ENCODE measurements around the gene TMTC2.

TMTC2 gene

DNA sequence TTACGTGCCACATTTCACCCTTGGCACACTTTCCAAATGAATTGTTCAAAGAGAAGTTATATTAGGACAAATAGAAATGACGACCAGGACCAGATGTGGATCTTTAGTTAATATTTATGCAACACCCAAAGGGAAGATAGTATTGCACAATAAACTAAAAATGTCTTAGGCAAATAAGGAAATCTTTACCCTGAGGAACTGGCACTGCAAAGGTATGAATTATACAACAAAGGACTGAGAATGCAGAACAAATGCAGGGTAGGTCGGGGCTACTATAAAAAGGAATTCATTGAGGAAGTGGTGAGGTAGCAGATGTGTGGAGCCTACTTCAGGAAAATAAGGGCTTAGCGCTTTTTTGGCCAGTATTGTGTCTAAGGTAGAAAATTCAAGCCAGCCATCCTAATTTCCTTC is 3.9 kb upstream of the TMTC2 start:
- no peak for DNase-seq

GRCh38 chr12:82685790-82686167 is 927 bp upstream of the TMTC2 start:
- peak; percentile 92 for DNase-seq

GRCh38 chr12:82687021-82688011 is 610 bp downstream of the TMTC2 start:
- DNase-seq, result peak; percentile 73

DNA sequence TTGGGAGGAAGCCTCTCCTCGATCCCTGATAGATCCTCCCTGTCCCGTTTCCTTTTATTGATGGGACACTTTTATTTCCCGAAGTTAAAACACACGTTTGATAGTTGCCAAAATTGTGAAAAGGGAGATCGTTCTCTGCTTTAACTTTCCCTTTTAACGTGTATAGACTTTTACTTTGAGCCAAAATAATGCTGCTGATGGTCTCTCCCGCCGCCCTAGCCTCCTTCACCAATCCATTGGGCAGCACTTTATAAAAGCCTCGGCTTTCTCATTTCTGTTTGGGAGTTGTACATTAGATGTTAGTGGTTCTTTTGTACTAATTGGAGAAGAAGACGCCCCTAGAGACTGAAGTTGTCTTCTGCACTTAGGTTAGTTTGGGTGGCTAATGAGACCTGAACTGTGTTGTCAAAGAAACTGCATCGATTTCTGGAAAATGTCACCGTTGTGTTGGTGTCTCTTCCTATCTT is 1.4 kb downstream of the TMTC2 start:
- DNase-seq, result peak; percentile 24

- DNase-seq, result no peak
Observed at GRCh38 chr12:82688596-82688995, 1.9 kb downstream of the TMTC2 start.

DNA sequence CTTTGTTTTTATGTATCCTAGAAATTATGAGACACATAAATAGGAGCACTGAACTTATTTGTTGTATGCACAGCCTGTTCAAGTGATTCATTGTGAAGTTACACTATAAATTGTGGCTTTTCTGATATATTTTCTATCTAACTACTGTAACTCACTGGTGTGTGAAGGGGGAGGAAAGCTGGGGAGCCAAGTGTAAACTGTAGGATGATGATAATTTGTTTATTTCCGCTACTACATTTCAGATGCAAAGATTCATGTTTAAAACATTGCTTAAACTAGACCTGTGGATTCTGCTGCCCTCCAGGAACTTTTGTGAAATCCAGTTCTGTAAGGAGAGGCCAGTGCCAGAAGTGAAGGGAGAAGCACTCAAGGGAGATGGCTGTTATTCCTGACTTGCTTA is 3.3 kb downstream of the TMTC2 start:
- no peak for DNase-seq

GRCh38 chr12:82691513-82691912 is 4.8 kb downstream of the TMTC2 start:
- no peak for DNase-seq

GRCh38 chr12:82694276-82694675 is 7.6 kb downstream of the TMTC2 start:
- DNase-seq, result no peak

DNA sequence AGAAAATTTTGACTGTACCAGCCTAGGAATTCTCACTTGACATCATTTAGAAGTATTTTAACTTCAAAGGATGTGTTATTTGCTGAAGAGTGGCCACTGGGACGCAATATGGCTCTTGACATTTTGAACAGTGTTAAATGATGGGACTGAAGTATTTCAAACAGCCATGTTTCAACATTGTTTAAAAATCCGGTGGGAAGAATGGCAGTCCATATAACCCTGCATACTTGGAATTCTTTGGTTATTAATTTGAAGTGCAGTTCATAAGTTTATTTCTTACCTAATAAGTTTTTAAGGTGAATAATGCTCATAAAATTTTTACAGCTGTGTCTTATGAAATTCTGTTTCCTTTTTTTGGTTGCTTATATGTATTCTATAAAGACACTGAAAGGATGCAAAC is 8.3 kb downstream of the TMTC2 start:
- no peak for DNase-seq

DNA sequence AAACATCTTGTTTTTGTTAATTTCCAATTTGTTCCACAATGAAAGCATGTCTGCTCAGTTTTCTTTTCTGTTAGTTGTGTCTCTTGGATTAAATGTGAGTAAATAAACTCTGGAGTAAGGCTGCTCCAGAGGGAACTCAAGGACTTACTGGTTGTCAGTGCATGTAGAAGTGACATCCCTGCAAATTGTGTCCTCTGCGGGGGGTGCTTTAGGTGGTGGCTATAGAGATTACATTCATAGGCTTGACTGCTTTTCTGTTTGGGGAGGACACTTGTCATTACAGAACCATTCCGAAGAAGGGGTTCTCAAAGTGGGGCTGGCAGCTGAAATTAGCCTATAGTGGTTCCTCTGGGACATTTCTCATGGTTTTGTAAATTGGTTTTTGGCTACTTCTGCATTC is 8.8 kb downstream of the TMTC2 start:
- no peak for DNase-seq

- no peak for DNase-seq
Observed at GRCh38 chr12:82696543-82696942, 9.8 kb downstream of the TMTC2 start.

DNA sequence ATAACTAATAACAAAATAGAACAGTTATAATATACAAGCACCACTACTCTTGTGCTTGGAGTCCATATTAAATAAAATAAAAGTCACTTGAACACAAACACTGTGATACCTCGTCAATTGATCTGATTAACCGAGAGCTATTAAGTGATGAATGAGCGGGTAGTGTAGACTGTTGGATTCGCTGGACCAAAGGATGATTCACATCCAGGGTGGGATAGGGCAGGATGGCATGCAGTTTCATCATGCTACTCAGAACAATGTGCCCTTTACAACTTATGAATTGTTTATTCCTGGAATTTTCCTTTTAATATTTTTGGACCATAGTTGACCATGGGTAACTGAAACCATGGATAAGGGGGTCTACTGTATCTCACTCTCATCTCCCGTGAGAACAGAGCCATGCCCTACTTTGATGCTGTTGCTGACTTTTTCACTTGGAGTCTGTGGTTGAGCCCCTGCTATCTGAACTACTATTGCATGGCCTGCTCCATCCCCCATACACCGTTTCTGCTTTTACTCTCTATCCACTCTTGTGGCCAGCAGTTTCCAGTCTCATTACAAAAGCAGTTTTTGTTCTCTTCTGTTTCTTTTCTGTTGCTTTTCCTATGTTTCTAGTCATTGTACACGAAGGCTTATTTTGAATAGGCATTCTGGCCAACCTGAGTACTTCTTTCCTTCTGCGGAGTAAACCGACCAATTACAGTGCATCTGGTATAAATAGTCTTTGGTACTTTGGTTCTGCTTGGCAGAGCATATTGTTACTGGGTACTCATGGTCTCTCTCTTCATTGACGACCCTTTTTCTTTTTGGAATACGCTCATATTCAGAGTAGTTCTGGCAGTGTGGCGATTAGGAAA is 12.2 kb downstream of the TMTC2 start:
- DNase-seq, result no peak

GRCh38 chr12:82705774-82706173 is 19.1 kb downstream of the TMTC2 start:
- no peak for DNase-seq

- no peak for DNase-seq
Observed at GRCh38 chr12:82708061-82708879, 21.6 kb downstream of the TMTC2 start.

- no peak for DNase-seq
Observed at GRCh38 chr12:82709794-82710355, 23.2 kb downstream of the TMTC2 start.

- DNase-seq, result no peak
Observed at GRCh38 chr12:82710741-82711140, 24.0 kb downstream of the TMTC2 start.

DNA sequence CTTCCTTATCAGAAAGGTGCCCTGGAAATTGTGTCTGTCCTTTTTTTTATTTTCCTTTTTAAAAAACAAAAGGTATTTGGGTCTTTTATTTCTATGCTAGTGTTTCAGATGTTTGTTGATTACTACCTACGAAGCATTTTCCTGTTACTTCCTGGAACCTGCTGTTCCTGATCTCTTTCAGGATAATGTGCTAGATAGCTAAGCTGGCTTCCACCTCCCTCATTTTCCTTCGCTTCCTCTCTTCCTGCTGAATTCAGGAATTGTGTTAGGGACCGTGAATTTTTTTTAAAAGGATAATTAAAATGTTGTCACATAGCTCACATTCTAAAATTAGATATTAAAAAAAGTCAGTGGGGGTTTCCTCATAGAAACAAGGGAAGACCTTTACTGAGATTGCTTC is 27.7 kb downstream of the TMTC2 start:
- no peak for DNase-seq

GRCh38 chr12:82721726-82722125 is 35.0 kb downstream of the TMTC2 start:
- DNase-seq, result no peak

DNA sequence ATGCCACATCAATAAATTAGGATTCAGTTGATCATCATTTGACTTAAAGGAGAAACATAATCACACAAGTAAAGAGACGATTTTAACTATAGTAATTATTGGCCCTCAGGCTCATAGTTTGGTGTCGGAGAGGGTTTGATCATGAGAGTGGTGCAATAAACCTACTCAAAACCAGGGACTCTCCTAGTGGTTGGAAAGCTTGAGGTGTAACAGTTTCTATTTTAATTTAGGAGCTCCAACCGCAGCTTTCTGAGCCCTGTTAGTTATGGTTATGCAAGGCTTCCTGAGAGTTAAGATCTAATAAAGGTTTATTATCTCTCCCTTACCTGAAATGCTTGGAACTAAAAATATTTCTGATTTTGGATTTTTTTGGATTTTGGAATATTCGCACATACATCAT is 36.4 kb downstream of the TMTC2 start:
- no peak for DNase-seq

DNA sequence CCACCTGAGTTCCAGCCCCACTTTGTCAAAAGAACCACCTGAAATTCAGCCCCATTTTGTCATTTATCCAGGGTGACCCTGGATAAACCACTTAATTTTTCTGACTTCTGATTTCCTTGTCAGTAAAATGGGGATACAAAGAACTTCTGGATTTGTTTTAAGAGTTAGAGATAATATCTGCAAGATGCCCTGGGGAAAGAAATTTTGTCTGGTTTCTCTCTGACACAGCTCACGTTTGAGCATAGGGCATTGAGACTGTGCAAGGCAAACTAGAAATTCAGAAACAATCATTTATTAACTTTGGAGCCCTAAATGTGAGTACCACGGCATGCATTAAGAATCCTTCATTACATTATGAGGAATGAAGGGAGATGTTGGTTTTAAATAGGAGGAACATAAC is 37.2 kb downstream of the TMTC2 start:
- no peak for DNase-seq

- DNase-seq, result no peak
Observed at GRCh38 chr12:82725741-82726140, 39.0 kb downstream of the TMTC2 start.

- DNase-seq, result no peak
Observed at GRCh38 chr12:82727886-82728285, 41.2 kb downstream of the TMTC2 start.

- DNase-seq, result no peak
Observed at GRCh38 chr12:82728710-82729109, 42.0 kb downstream of the TMTC2 start.

Measured in CD4-positive, alpha-beta T cell treated with Interleukin-17A for 1 hour (primary cell).